ENCODE measurements around the gene TCEA3. TPM values are rescaled to one million over a fixed set of nuclear protein-coding genes. Genes with fewer than 3 reads are reported as not detected.

The TCEA3 gene
- total and polyA plus RNA-seq, 10 of the 15 experiments (the other 5 are each of a cell fraction or from before 2014, with no cell fraction given), result 0.06 to 0.23 (median 0.08) TPM; not detected in 7

DNA sequence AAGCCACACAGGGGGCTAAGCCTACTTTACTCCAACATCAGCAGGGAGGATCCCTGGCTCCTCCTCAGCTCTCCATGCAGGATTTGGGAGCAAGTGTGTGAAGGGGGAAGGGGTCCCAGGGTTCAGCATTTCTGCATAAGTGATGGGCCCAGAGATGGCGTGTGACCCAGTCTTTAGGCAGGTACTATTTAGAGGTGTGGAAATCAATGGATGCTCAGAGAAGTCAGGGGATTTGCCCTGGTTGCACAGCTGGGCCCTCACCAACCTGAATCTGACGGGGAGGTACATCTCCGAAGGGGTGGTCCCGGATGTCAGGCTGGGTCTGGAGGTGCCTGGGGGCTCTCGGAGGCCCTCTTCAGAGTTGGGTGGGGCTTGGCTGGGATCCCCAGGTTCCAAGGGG lies 6.9 kb upstream of the TCEA3 start:
- Histone ChIP-seq H3K27me3 (replicated peaks in 1 of 2; ENCODE audit: control insufficient read depth in 2 of 2, insufficient read depth in 2 of 2, low read length in 1 of 2) (peaks cover 2% of the 10 kb centered on the region in 2 experiments; a peak in 2 of 4 replicates), H3K36me3 (ENCODE audit: control insufficient read depth in 2 of 2, insufficient read depth in 2 of 2, low read length in 1 of 2) (no peaks in the 10 kb centered on the region), H3K4me1 (ENCODE audit: control insufficient read depth, insufficient read depth, low read length) (no peaks in the 10 kb centered on the region), H3K4me2 (ENCODE audit: control insufficient read depth, insufficient read depth) (no peak overlapping the region), H2AFZ (ENCODE audit: control insufficient read depth, low read depth, low read length) (no peak overlapping the region), H3K27ac (ENCODE audit: control insufficient read depth, insufficient read depth) (no peak overlapping the region), H3K9me3 (replicated peaks; ENCODE audit: control insufficient read depth, insufficient read depth, low read length) (no peaks in the 10 kb centered on the region), H3K79me2 (ENCODE audit: control insufficient read depth, insufficient read depth, low read length) (no peaks in the 10 kb centered on the region), H4K20me1 (ENCODE audit: control insufficient read depth, insufficient read depth) (no peaks in the 10 kb centered on the region), H3K4me3 (no peak overlapping the region), H3K9ac (ENCODE audit: control insufficient read depth, insufficient read depth, low read length) (no peak overlapping the region)
- FAIRE-seq (no peak), ATAC-seq (no peak), DNase-seq (ENCODE audit: low read depth, low spot score) (no peak)
- ChIA-PET SMC1A (ENCODE audit: uncharacterized antibody, unreplicated experiment) (no interaction called here), POLR2A (no interaction called here), CTCF (no interaction called here), RAD21 (ENCODE audit: unreplicated experiment) (no interaction called here)
- in situ Hi-C loops (cut with MboI), result no loop called here
- no peak for TF ChIP-seq TCF7 (IDR thresholded peaks at IDR 0.05; ENCODE audit: borderline replicate concordance)
- TF ChIP-seq, protein P1, sequence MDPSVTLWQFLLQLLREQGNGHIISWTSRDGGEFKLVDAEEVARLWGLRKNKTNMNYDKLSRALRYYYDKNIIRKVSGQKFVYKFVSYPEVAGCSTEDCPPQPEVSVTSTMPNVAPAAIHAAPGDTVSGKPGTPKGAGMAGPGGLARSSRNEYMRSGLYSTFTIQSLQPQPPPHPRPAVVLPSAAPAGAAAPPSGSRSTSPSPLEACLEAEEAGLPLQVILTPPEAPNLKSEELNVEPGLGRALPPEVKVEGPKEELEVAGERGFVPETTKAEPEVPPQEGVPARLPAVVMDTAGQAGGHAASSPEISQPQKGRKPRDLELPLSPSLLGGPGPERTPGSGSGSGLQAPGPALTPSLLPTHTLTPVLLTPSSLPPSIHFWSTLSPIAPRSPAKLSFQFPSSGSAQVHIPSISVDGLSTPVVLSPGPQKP (IDR thresholded peaks at IDR 0.05; ENCODE audit: low read depth, low read length), result no peak
- no peak for TF ChIP-seq CBX5 (IDR thresholded peaks at IDR 0.05; ENCODE audit: low read depth)
- no peak for TF ChIP-seq RB1 (IDR thresholded peaks at IDR 0.05; ENCODE audit: borderline replicate concordance)
- TF ChIP-seq, protein P2, sequence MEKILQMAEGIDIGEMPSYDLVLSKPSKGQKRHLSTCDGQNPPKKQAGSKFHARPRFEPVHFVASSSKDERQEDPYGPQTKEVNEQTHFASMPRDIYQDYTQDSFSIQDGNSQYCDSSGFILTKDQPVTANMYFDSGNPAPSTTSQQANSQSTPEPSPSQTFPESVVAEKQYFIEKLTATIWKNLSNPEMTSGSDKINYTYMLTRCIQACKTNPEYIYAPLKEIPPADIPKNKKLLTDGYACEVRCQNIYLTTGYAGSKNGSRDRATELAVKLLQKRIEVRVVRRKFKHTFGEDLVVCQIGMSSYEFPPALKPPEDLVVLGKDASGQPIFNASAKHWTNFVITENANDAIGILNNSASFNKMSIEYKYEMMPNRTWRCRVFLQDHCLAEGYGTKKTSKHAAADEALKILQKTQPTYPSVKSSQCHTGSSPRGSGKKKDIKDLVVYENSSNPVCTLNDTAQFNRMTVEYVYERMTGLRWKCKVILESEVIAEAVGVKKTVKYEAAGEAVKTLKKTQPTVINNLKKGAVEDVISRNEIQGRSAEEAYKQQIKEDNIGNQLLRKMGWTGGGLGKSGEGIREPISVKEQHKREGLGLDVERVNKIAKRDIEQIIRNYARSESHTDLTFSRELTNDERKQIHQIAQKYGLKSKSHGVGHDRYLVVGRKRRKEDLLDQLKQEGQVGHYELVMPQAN (conservative IDR thresholded peaks at IDR 0.05), result no peak
- TF ChIP-seq SIX5 (IDR thresholded peaks at IDR 0.05; ENCODE audit: low read depth, low read length, severe bottlenecking), result no peak
- no peak for TF ChIP-seq GATAD2B (conservative IDR thresholded peaks at IDR 0.05; ENCODE audit: low read depth)
- no peak for TF ChIP-seq ESRRA (IDR thresholded peaks at IDR 0.05; ENCODE audit: low read length)
- TF ChIP-seq BMI1 (IDR thresholded peaks at IDR 0.05; ENCODE audit: borderline replicate concordance), result no peak
- TF ChIP-seq, protein P3, sequence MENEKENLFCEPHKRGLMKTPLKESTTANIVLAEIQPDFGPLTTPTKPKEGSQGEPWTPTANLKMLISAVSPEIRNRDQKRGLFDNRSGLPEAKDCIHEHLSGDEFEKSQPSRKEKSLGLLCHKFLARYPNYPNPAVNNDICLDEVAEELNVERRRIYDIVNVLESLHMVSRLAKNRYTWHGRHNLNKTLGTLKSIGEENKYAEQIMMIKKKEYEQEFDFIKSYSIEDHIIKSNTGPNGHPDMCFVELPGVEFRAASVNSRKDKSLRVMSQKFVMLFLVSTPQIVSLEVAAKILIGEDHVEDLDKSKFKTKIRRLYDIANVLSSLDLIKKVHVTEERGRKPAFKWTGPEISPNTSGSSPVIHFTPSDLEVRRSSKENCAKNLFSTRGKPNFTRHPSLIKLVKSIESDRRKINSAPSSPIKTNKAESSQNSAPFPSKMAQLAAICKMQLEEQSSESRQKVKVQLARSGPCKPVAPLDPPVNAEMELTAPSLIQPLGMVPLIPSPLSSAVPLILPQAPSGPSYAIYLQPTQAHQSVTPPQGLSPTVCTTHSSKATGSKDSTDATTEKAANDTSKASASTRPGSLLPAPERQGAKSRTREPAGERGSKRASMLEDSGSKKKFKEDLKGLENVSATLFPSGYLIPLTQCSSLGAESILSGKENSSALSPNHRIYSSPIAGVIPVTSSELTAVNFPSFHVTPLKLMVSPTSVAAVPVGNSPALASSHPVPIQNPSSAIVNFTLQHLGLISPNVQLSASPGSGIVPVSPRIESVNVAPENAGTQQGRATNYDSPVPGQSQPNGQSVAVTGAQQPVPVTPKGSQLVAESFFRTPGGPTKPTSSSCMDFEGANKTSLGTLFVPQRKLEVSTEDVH (IDR thresholded peaks at IDR 0.05; ENCODE audit: low read depth, partially characterized antibody), result no peak
- TF ChIP-seq, protein P4, sequence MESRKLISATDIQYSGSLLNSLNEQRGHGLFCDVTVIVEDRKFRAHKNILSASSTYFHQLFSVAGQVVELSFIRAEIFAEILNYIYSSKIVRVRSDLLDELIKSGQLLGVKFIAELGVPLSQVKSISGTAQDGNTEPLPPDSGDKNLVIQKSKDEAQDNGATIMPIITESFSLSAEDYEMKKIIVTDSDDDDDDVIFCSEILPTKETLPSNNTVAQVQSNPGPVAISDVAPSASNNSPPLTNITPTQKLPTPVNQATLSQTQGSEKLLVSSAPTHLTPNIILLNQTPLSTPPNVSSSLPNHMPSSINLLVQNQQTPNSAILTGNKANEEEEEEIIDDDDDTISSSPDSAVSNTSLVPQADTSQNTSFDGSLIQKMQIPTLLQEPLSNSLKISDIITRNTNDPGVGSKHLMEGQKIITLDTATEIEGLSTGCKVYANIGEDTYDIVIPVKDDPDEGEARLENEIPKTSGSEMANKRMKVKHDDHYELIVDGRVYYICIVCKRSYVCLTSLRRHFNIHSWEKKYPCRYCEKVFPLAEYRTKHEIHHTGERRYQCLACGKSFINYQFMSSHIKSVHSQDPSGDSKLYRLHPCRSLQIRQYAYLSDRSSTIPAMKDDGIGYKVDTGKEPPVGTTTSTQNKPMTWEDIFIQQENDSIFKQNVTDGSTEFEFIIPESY (IDR thresholded peaks at IDR 0.05), result no peak
- TF ChIP-seq CEBPB (IDR thresholded peaks at IDR 0.05; ENCODE audit: borderline replicate concordance in 1 of 2, low read depth in 2 of 2, low read length in 2 of 2), result no peak
- WGBS (ENCODE audit: insufficient coverage, insufficient replicate concordance, low lambda C conversion rate, missing lambda C conversion rate), result 15% methylated on average over 5 of the region's 5 CpGs
- intact Hi-C loops (cut with micrococcal nuclease; ENCODE audit: unreplicated experiment), result no loop called here
- no TSS peak for BruUV-seq (replicated peaks)
